ENCODE results near the gene MACROD2.

Gene MACROD2

DNA sequence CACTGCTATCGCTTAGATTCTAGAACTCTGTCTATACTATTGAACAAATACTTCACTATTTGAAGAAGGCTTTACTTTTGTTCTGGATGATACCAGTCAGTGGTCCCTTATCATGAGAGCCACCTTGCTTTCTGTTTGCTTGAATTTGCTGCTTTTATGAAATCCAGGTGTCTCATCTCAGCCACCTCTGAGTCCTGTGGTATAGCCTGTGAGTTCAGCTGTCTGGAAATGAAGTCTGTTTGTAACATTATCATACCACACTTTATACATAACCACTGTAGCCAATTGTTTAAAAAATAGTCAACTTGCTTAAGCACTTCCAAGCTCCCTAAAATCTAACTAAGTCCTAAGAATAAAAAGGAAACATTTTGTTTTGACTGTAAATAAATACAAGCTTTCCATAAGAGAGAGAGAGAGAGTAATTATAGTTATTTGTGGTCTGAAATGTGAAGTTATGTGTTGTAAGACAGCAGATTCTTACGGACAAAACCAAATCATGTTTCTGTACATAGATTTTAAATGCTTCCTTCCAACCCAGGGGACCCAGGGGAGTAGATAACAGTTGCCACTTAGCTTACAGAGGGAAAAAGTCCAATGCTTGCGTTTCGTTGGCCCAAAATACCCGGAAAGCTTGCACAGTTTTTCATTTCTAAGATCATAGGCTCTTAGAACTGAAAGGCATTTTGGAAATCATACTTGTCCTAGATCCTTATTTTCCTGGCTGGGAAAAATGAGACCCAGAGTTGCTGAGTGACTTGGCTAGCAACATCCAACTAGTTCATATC lies 1449.9 kb downstream of the MACROD2 start:
- Histone ChIP-seq H3K9ac (ENCODE audit: low read depth, low read length) (no peak overlapping the region), H3K27me3 (ENCODE audit: control insufficient read depth, insufficient read depth, low read length) (no peaks in the 10 kb centered on the region), H3K4me3 (ENCODE audit: low read length) (no peak overlapping the region)

DNA sequence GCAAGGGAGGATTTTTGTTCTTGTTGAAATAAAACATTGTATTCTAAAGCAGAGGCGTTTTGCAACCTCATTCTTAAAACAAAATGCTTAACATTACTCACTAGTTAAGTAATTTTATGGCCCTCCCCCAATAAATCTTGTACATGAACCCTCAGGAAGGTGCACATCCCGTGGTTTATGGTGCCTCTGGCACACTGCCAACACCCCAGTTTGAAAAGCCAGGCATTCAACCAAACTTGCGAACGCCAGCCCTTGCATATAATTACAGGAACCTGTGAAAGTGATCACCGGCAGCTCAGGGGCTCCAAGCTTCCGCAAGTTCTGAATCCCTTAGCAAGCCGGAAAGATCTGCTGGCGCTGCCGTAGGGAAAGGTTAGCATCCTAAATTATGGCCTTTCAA lies 1451.1 kb downstream of the MACROD2 start:
- H3K36me3 ChIP-seq (ENCODE audit: insufficient read depth, low read length) = no peaks in the 10 kb centered on the region
- no peaks in the 10 kb centered on the region for H3K4me1 ChIP-seq (ENCODE audit: control insufficient read depth, insufficient read depth, low read length)
- H3K9me3 ChIP-seq (replicated peaks; ENCODE audit: low read length) = no peaks in the 10 kb centered on the region
- no peak overlapping the region for H3K4me2 ChIP-seq (ENCODE audit: low read length)
- no peaks in the 10 kb centered on the region for H3K27me3 ChIP-seq (ENCODE audit: control insufficient read depth, insufficient read depth, low read length)
- H3K4me3 ChIP-seq (ENCODE audit: low read length) = no peak overlapping the region
- no peak overlapping the region for H3K9ac ChIP-seq (ENCODE audit: low read depth, low read length)

More for the DNA sequence above, 1449.9 kb downstream of the MACROD2 start:
- H3K4me2 ChIP-seq (ENCODE audit: low read length) = no peak overlapping the region
- H3K36me3 ChIP-seq (ENCODE audit: insufficient read depth, low read length) = no peaks in the 10 kb centered on the region
- H3K9me3 ChIP-seq (replicated peaks; ENCODE audit: low read length) = no peaks in the 10 kb centered on the region
- H3K4me1 ChIP-seq (ENCODE audit: control insufficient read depth, insufficient read depth, low read length) = no peaks in the 10 kb centered on the region

DNA sequence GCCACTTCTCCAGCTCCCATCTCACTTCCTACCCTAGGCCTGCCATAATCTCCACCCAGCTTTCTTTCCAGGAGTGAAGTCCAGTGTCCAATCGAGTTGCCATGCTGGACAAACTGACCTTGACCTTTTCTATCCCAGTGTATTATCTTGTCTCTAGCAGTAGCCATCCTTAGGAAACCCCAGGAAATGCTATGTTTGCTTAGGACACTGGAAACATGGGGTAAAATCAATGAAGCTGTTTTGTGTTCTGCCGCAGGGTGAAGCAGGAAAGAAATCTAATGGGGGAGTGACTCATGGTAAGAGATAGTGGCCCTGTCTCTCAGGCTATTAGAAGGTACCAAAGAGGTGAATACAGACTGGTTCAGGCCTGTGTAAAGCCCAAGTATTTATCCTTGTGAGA lies 1452.2 kb downstream of the MACROD2 start:
- Histone ChIP-seq H3K4me1 (ENCODE audit: control insufficient read depth, insufficient read depth, low read length) (no peaks in the 10 kb centered on the region), H3K4me2 (ENCODE audit: low read length) (no peak overlapping the region), H3K9me3 (replicated peaks; ENCODE audit: low read length) (no peaks in the 10 kb centered on the region), H3K9ac (ENCODE audit: low read depth, low read length) (no peak overlapping the region), H3K36me3 (ENCODE audit: insufficient read depth, low read length) (no peaks in the 10 kb centered on the region), H3K27me3 (ENCODE audit: control insufficient read depth, insufficient read depth, low read length) (no peaks in the 10 kb centered on the region), H3K4me3 (ENCODE audit: low read length) (no peak overlapping the region)

DNA sequence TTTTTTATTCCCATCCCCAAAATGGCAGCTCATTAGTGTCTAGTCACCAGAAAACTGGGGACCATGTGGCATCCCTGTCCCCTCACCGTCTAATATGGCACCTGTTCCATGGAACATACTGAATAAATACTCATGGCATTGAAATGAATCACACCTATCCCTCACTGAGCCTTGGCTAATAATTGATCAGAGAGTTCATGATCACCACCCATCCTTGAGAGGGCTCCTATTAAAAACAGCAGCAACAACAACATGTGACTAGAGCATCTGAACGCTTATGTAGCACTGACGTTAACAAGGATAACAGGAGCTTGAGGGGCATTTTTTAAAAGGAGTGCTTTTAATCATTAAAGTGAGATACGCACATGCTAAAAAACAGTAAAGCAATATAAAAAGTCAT lies 1453.7 kb downstream of the MACROD2 start:
- Histone ChIP-seq H3K4me1 (ENCODE audit: control insufficient read depth, insufficient read depth, low read length) (no peaks in the 10 kb centered on the region), H3K9me3 (replicated peaks; ENCODE audit: low read length) (no peaks in the 10 kb centered on the region), H3K27me3 (ENCODE audit: control insufficient read depth, insufficient read depth, low read length) (no peaks in the 10 kb centered on the region), H3K4me2 (ENCODE audit: low read length) (no peak overlapping the region), H3K4me3 (ENCODE audit: low read length) (no peak overlapping the region), H3K36me3 (ENCODE audit: insufficient read depth, low read length) (no peaks in the 10 kb centered on the region), H3K9ac (ENCODE audit: low read depth, low read length) (no peak overlapping the region)

DNA sequence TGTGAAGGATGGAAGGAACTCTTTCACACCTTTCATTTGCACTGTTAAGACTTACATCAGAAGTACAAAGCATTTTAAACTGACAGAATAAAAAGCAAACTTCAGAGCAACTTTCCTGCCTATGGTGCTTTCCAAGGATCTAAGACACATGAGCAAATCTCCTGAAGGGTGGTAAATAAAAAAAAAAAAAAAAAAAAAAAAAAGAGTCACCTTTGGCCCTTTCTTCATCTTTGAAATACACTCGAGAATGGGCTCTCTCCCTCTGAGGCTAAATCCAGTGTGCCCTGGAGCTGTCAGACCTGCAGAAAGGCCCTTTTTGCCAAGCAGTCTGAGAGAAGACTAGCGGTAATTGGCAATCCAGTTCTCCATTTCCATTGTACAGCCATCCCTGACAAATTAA lies 1455.9 kb downstream of the MACROD2 start:
- Histone ChIP-seq H3K4me2 (ENCODE audit: low read length) (no peak overlapping the region), H3K36me3 (ENCODE audit: insufficient read depth, low read length) (no peaks in the 10 kb centered on the region), H3K9ac (ENCODE audit: low read depth, low read length) (no peak overlapping the region), H3K9me3 (replicated peaks; ENCODE audit: low read length) (no peaks in the 10 kb centered on the region), H3K4me1 (ENCODE audit: control insufficient read depth, insufficient read depth, low read length) (no peaks in the 10 kb centered on the region), H3K4me3 (ENCODE audit: low read length) (no peak overlapping the region), H3K27me3 (ENCODE audit: control insufficient read depth, insufficient read depth, low read length) (no peaks in the 10 kb centered on the region)

DNA sequence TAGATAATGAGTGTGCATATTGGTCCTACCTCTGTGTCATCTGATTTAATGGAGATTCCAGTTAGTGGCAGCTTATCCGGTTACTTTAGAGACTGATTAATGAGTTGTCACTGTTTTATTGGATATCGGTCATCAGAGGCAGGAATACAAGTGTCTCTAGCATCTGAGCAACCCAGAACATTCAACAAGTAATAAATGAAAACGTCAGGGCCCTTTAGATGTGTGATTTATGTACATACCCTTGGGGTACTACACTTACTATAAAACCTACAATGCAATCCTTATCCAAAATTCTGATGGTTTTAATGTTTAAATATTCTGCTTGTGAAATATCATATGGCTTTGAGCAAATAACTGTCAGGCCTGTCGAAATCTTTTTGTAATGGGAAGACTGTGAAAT lies 1460.0 kb downstream of the MACROD2 start:
- Histone ChIP-seq H3K9me3 (replicated peaks; ENCODE audit: low read length) (no peaks in the 10 kb centered on the region), H3K27me3 (ENCODE audit: control insufficient read depth, insufficient read depth, low read length) (no peaks in the 10 kb centered on the region), H3K36me3 (ENCODE audit: insufficient read depth, low read length) (no peaks in the 10 kb centered on the region)

DNA sequence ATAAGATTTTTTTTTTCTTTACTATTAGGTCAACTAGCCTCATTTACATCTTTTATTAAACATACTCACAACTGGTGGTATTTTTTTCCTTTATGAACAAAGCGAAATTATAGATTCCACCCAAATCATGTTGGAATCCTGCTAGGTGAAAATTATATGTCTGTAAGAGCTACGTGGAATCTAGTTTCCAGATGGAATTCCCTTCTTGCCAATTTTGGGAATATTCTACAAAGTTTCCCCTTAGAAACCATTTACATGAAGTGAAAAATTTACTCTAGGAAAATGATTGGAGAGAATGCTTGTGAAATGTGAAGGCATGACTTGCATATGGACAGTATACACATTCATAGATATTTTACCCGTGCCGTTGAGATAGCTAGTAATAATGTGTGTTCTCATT lies 1466.6 kb downstream of the MACROD2 start:
- H3K9me3 ChIP-seq (replicated peaks; ENCODE audit: low read length) = no peaks in the 10 kb centered on the region
- no peak overlapping the region for H3K4me2 ChIP-seq (ENCODE audit: low read length)
- H3K4me3 ChIP-seq (ENCODE audit: low read length) = no peak overlapping the region
- no peak overlapping the region for H3K9ac ChIP-seq (ENCODE audit: low read depth, low read length)
- no peaks in the 10 kb centered on the region for H3K36me3 ChIP-seq (ENCODE audit: insufficient read depth, low read length)
- H3K4me1 ChIP-seq (ENCODE audit: control insufficient read depth, insufficient read depth, low read length) = no peaks in the 10 kb centered on the region
- H3K27me3 ChIP-seq (ENCODE audit: control insufficient read depth, insufficient read depth, low read length) = no peaks in the 10 kb centered on the region

More for the DNA sequence above, 1460.0 kb downstream of the MACROD2 start:
- Histone ChIP-seq H3K4me3 (ENCODE audit: low read length) (no peak overlapping the region), H3K4me2 (ENCODE audit: low read length) (no peak overlapping the region), H3K4me1 (ENCODE audit: control insufficient read depth, insufficient read depth, low read length) (no peaks in the 10 kb centered on the region), H3K9ac (ENCODE audit: low read depth, low read length) (no peak overlapping the region)

DNA sequence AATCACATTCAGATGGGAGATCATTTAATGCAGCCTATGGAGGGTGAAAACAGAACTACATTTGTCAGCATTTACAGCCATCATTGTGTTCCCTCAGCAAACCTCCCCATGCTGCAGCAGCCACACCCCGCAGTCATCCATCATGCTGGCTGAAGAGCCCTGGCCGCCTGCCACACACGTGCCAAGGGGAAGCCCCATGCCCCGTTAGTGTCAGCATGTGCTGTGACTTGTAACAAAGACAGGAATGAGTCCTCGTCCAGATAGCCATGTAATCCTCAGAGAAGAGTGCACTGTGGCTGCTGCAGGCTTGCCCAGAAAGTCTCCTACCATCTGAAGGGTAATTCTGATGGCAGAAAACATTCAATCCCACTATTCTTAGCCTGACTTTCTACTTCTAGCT lies 1480.2 kb downstream of the MACROD2 start:
- Histone ChIP-seq H3K36me3 (ENCODE audit: insufficient read depth, low read length) (no peaks in the 10 kb centered on the region), H3K4me3 (ENCODE audit: low read length) (no peak overlapping the region), H3K4me1 (ENCODE audit: control insufficient read depth, insufficient read depth, low read length) (no peaks in the 10 kb centered on the region), H3K4me2 (ENCODE audit: low read length) (no peak overlapping the region), H3K27me3 (ENCODE audit: control insufficient read depth, insufficient read depth, low read length) (no peaks in the 10 kb centered on the region), H3K9ac (ENCODE audit: low read depth, low read length) (no peak overlapping the region), H3K9me3 (replicated peaks; ENCODE audit: low read length) (no peaks in the 10 kb centered on the region)

DNA sequence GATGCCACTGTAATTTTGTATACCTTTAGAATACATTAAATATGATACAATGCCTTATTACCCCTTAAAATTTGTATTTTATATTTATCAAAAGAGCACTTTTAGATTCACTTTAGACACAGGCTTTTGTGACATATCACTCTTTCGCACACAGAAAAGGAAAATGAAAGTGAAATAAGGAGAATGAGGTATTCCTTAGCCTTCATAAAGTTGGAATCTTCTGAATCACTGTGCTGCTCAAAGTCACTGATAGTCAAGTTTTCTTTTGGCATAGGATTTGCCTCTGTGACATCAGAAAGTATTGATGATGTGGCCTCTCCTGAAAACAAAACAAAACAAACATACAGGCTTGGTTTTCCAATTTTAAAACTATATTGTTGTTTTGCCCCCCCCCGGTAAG lies 1480.9 kb downstream of the MACROD2 start:
- no peak overlapping the region for H3K4me3 ChIP-seq (ENCODE audit: low read length)
- no peaks in the 10 kb centered on the region for H3K4me1 ChIP-seq (ENCODE audit: control insufficient read depth, insufficient read depth, low read length)
- no peaks in the 10 kb centered on the region for H3K9me3 ChIP-seq (replicated peaks; ENCODE audit: low read length)
- H3K4me2 ChIP-seq (ENCODE audit: low read length) = no peak overlapping the region
- H3K9ac ChIP-seq (ENCODE audit: low read depth, low read length) = no peak overlapping the region
- H3K27me3 ChIP-seq (ENCODE audit: control insufficient read depth, insufficient read depth, low read length) = no peaks in the 10 kb centered on the region
- H3K36me3 ChIP-seq (ENCODE audit: insufficient read depth, low read length) = no peaks in the 10 kb centered on the region

DNA sequence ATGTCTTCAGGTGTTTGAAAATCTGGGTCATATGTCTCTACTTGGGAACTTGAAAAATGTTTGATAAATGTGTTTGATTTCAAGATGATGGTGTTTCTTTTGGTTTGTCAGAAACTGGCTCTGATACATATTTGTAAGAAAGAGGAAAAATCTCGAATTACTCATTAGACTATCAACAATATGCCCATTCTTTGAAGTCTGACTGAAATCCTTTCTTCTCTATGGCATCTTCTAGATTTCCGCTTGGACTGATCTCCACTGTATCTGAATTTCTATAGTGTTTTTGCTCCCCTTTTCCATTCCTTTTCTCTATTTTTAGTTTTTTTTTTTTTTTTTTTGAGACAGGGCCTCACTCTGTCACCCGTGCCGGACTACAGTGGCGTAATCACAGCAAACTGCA lies 1481.5 kb downstream of the MACROD2 start:
- Histone ChIP-seq H3K9me3 (replicated peaks; ENCODE audit: low read length) (no peaks in the 10 kb centered on the region), H3K36me3 (ENCODE audit: insufficient read depth, low read length) (no peaks in the 10 kb centered on the region), H3K4me2 (ENCODE audit: low read length) (no peak overlapping the region)

DNA sequence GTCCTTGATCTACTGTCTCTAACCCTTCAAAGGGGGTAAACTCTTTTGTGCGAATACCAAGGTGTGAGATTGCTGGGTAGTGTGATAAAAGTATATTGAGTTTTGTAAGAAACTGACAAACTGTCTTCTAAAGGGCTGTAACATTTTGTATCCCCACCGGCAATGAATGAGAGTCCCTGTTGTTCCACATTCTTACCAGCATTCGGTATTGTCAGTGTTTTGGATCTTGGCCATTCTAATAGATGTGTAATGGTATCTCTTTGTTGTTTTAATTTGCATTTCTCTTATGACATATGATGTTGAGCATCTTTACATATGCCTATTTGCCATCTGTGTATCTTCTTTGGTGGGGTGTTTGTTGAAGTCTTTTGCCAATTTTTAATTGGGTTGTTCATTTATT lies 1487.2 kb downstream of the MACROD2 start:
- H3K9me3 ChIP-seq (replicated peaks; ENCODE audit: low read length) = no peaks in the 10 kb centered on the region
- H3K27me3 ChIP-seq (ENCODE audit: control insufficient read depth, insufficient read depth, low read length) = no peaks in the 10 kb centered on the region
- H3K4me1 ChIP-seq (ENCODE audit: control insufficient read depth, insufficient read depth, low read length) = peaks cover 7% of the 10 kb centered on the region
- no peak overlapping the region for H3K4me2 ChIP-seq (ENCODE audit: low read length)
- H3K4me3 ChIP-seq (ENCODE audit: low read length) = no peak overlapping the region
- no peak overlapping the region for H3K9ac ChIP-seq (ENCODE audit: low read depth, low read length)
- no peaks in the 10 kb centered on the region for H3K36me3 ChIP-seq (ENCODE audit: insufficient read depth, low read length)

More for the DNA sequence above, 1481.5 kb downstream of the MACROD2 start:
- Histone ChIP-seq H3K4me3 (ENCODE audit: low read length) (no peak overlapping the region), H3K9ac (ENCODE audit: low read depth, low read length) (no peak overlapping the region), H3K4me1 (ENCODE audit: control insufficient read depth, insufficient read depth, low read length) (no peaks in the 10 kb centered on the region), H3K27me3 (ENCODE audit: control insufficient read depth, insufficient read depth, low read length) (no peaks in the 10 kb centered on the region)

DNA sequence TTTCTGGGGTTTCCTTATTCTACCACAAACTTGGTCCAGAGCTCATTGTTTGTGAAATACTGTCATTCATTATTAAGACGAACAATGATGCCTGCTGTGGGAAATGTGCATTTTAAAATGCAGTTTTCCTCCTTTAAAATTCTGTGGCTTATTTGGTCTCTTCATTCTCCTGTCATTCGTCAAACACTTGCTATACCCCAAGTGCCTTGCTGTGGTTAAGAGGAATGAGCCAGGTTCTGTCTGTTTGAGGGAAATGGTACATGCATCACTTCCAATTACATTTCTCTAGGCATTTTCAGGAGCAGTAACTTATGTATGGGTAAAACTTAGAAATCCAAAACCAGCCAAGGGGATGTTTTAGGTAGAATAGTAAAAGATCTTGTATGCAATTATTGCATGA lies 1490.2 kb downstream of the MACROD2 start:
- Histone ChIP-seq H3K4me3 (ENCODE audit: low read length) (no peak overlapping the region), H3K4me2 (ENCODE audit: low read length) (no peak overlapping the region), H3K36me3 (ENCODE audit: insufficient read depth, low read length) (no peaks in the 10 kb centered on the region), H3K9ac (ENCODE audit: low read depth, low read length) (no peak overlapping the region), H3K27me3 (ENCODE audit: control insufficient read depth, insufficient read depth, low read length) (no peaks in the 10 kb centered on the region), H3K9me3 (replicated peaks; ENCODE audit: low read length) (no peaks in the 10 kb centered on the region), H3K4me1 (ENCODE audit: control insufficient read depth, insufficient read depth, low read length) (peaks cover 7% of the 10 kb centered on the region)

Measured in skeletal muscle satellite cell (primary cell).